Activated B cell treated with CpG ODN at 0.5 μM for 24 hours (primary cell): ENCODE results near the gene KRT77. TPM values are rescaled to one million over a fixed set of nuclear protein-coding genes. Genes with fewer than 3 reads are reported as not detected.

Experiments
- ATAC-seq: fragments of 200-7000 bp; cut with Tn5 transposase; one replicate; pipeline ENCODE4 v1.10.0; 2021; ENCODE audit warnings: low read depth, mild to moderate bottlenecking, moderate library complexity
- CTCF ChIA-PET: fragments of 350-600 bp; sonication (Branson Sonifier 250); formaldehyde crosslinking; loops from one replicate; lab custom pipeline; 2021; ENCODE audit warnings: antibody characterized with exemption; lab: Charles Lee
- POLR2A ChIA-PET: fragments of 350-600 bp; sonication (Branson Sonifier 250); formaldehyde crosslinking; loops from one replicate; lab custom pipeline; 2021; ENCODE audit warnings: antibody characterized with exemption; lab: Charles Lee
- DNase-seq: peaks from one replicate; pipeline ENCODE4 v3.0.0; 2022
- H3K27ac Mint-ChIP-seq: one replicate; pipeline ENCODE4 v1.8.0; 2020; ENCODE audit warnings: mixed read lengths
- H3K27me3 Mint-ChIP-seq: one replicate; pipeline ENCODE4 v1.8.0; 2021; ENCODE audit warnings: mixed read lengths
- H3K36me3 Mint-ChIP-seq: one replicate; pipeline ENCODE4 v1.8.0; 2021; ENCODE audit warnings: low read depth, mixed read lengths
- H3K4me1 Mint-ChIP-seq: one replicate; pipeline ENCODE4 v1.8.0; 2021; ENCODE audit warnings: mixed read lengths
- H3K4me3 Mint-ChIP-seq: one replicate; pipeline ENCODE4 v1.8.0; 2020; ENCODE audit warnings: mild to moderate bottlenecking, mixed read lengths
- H3K9me3 Mint-ChIP-seq: one replicate; pipeline ENCODE4 v1.8.0; 2020; ENCODE audit warnings: mixed read lengths
- CTCF ChIP-seq: fragments of 200-600 bp; IDR thresholded peaks from one replicate; pipeline ENCODE4 v1.8.0; 2022; ENCODE audit warnings: antibody characterized with exemption, mild to moderate bottlenecking
- intact Hi-C: fragments of 100-400 bp; cut with micrococcal nuclease; formaldehyde crosslinking; loops from one replicate; pipeline ENCODE4 v1.15.1; 2024
- total RNA-seq: library from RNA; stranded (reverse); gene quantifications from 2 replicates; pipeline ENCODE4 v1.2.3, GENCODE V29; 2022

KRT77 gene
- total RNA-seq, 1 donor from 2014 or later = not detected

GRCh38 chr12:52730383-52730782 lies 27.1 kb upstream of the KRT77 start:
- intact Hi-C loops = no loop called here
- CTCF ChIA-PET = no interaction called here

GRCh38 chr12:52729147-52729546 lies 25.8 kb upstream of the KRT77 start:
- no peak for TF ChIP-seq CTCF
- intact Hi-C loops = no loop called here
- no peak overlapping the region for H3K4me3 Mint-ChIP-seq
- H3K9me3 Mint-ChIP-seq = no peaks in the 10 kb centered on the region
- DNase-seq = no peak
- no peak overlapping the region for H3K27ac Mint-ChIP-seq
- H3K4me1 Mint-ChIP-seq = no peaks in the 10 kb centered on the region
- ChIA-PET POLR2A (no interaction called here), CTCF (no interaction called here)
- ATAC-seq = no peak
- peaks cover 8% of the 10 kb centered on the region for H3K27me3 Mint-ChIP-seq
- H3K36me3 Mint-ChIP-seq = no peaks in the 10 kb centered on the region

More at GRCh38 chr12:52730383-52730782, 27.1 kb upstream of the KRT77 start:
- DNase-seq (no peak), ATAC-seq (no peak)
- Mint-ChIP-seq H3K36me3 (no peaks in the 10 kb centered on the region), H3K9me3 (no peaks in the 10 kb centered on the region), H3K27ac (no peak overlapping the region), H3K4me1 (no peaks in the 10 kb centered on the region), H3K27me3 (peaks cover 11% of the 10 kb centered on the region), H3K4me3 (no peak overlapping the region)
- no peak for TF ChIP-seq CTCF
- POLR2A ChIA-PET = no interaction called here

- Mint-ChIP-seq H3K4me1 (no peaks in the 10 kb centered on the region), H3K36me3 (no peaks in the 10 kb centered on the region), H3K27me3 (peaks cover 6% of the 10 kb centered on the region), H3K9me3 (no peaks in the 10 kb centered on the region), H3K27ac (no peak overlapping the region), H3K4me3 (no peak overlapping the region)
- no peak for DNase-seq
- intact Hi-C loops = no loop called here
- ChIA-PET CTCF (no interaction called here), POLR2A (no interaction called here)
- no peak for ATAC-seq
- no peak for TF ChIP-seq CTCF
These were observed 25.1 kb upstream of the KRT77 start for GRCh38 chr12:52728374-52728773.

- no peaks in the 10 kb centered on the region for H3K4me1 Mint-ChIP-seq
- H3K27ac Mint-ChIP-seq = no peak overlapping the region
- peaks cover 8% of the 10 kb centered on the region for H3K27me3 Mint-ChIP-seq
- H3K4me3 Mint-ChIP-seq = no peak overlapping the region
- no peaks in the 10 kb centered on the region for H3K36me3 Mint-ChIP-seq
- ATAC-seq (no peak), DNase-seq (no peak)
- CTCF ChIA-PET = no interaction called here
- no peaks in the 10 kb centered on the region for H3K9me3 Mint-ChIP-seq
- POLR2A ChIA-PET = no interaction called here
- no peak for TF ChIP-seq CTCF
- intact Hi-C loops = no loop called here
These were observed 23.7 kb upstream of the KRT77 start for GRCh38 chr12:52727037-52727436.

GRCh38 chr12:52726451-52726850 lies 23.1 kb upstream of the KRT77 start:
- no peaks in the 10 kb centered on the region for H3K36me3 Mint-ChIP-seq
- POLR2A ChIA-PET = no interaction called here
- TF ChIP-seq CTCF = no peak
- H3K9me3 Mint-ChIP-seq = no peaks in the 10 kb centered on the region
- ATAC-seq (no peak), DNase-seq (no peak)
- no peaks in the 10 kb centered on the region for H3K4me1 Mint-ChIP-seq
- intact Hi-C loops = no loop called here
- H3K27me3 Mint-ChIP-seq = peaks cover 8% of the 10 kb centered on the region
- H3K4me3 Mint-ChIP-seq = no peak overlapping the region
- no peak overlapping the region for H3K27ac Mint-ChIP-seq
- CTCF ChIA-PET = no interaction called here
